Type B pancreatic cell (in vitro differentiated cells): Measurements from ENCODE around the gene CACNA2D1. TPM values are rescaled to one million over a fixed set of nuclear protein-coding genes. Genes with fewer than 3 reads are reported as not detected.

Experiments
- DNase-seq: peaks from one replicate; pipeline ENCODE4 v3.0.0; 2021; ENCODE audit warnings: mixed read lengths; ENCODE audit not compliant: unreplicated experiment; ENCODE audit errors: extremely low spot score
- H3K27ac Mint-ChIP-seq: 2 replicates; pipeline ENCODE4 v1.8.0; 2021; ENCODE audit warnings: mild to moderate bottlenecking, mixed read lengths
- H3K27me3 Mint-ChIP-seq: 2 replicates; pipeline ENCODE4 v1.8.0; 2021; ENCODE audit warnings: mixed read lengths
- H3K36me3 Mint-ChIP-seq: 2 replicates; pipeline ENCODE4 v1.8.0; 2021; ENCODE audit warnings: mixed read lengths
- H3K4me1 Mint-ChIP-seq: one replicate; pipeline ENCODE4 v1.8.0; 2021; ENCODE audit warnings: mixed read lengths; ENCODE audit not compliant: unreplicated experiment
- H3K4me3 Mint-ChIP-seq: 2 replicates; pipeline ENCODE4 v1.8.0; 2021; ENCODE audit warnings: mild to moderate bottlenecking, mixed read lengths
- H3K9me3 Mint-ChIP-seq: 2 replicates; pipeline ENCODE4 v1.8.0; 2021; ENCODE audit warnings: mixed read lengths
- total RNA-seq: library from RNA; stranded (reverse); gene quantifications from 2 replicates; pipeline ENCODE4 v1.2.1, GENCODE V29; 2021; ENCODE audit warnings: low replicate concordance
- TF ChIP-seq, protein P1 (sequence below): fragments of 200-600 bp; sonication (generic); conservative IDR thresholded peaks from 2 replicates; pipeline ENCODE4 v1.5.0; 2021; ENCODE audit warnings: antibody characterized with exemption, mild to moderate bottlenecking

Gene CACNA2D1
- total RNA-seq, 1 donor from 2014 or later: 21.5 TPM

DNA sequence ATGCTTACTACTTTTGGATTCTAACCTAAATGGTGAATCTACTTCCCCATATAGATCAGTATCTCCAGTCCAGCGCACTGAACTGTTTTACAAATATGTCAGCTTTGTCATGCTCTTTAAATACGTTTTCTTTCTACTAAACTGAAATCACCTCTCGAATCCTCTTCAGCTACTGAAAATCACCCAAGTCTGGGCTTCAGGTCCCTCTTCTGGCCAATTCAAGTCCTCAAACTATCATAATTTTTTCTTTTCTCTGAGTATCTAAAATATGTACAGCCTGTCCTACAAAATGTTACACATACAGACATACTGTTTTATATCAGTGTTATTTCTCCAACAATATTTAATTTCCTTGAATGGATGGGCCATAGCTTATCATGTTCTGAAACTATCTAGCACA, 84.2 kb downstream of the CACNA2D1 start:
- TF ChIP-seq, protein P1, sequence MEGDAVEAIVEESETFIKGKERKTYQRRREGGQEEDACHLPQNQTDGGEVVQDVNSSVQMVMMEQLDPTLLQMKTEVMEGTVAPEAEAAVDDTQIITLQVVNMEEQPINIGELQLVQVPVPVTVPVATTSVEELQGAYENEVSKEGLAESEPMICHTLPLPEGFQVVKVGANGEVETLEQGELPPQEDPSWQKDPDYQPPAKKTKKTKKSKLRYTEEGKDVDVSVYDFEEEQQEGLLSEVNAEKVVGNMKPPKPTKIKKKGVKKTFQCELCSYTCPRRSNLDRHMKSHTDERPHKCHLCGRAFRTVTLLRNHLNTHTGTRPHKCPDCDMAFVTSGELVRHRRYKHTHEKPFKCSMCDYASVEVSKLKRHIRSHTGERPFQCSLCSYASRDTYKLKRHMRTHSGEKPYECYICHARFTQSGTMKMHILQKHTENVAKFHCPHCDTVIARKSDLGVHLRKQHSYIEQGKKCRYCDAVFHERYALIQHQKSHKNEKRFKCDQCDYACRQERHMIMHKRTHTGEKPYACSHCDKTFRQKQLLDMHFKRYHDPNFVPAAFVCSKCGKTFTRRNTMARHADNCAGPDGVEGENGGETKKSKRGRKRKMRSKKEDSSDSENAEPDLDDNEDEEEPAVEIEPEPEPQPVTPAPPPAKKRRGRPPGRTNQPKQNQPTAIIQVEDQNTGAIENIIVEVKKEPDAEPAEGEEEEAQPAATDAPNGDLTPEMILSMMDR: no peak
- Mint-ChIP-seq H3K9me3 (no peaks in the 10 kb centered on the region), H3K4me3 (no peak overlapping the region), H3K36me3 (no peaks in the 10 kb centered on the region), H3K4me1 (no peaks in the 10 kb centered on the region), H3K27ac (no peak overlapping the region), H3K27me3 (no peaks in the 10 kb centered on the region)
- no peak for DNase-seq

DNA sequence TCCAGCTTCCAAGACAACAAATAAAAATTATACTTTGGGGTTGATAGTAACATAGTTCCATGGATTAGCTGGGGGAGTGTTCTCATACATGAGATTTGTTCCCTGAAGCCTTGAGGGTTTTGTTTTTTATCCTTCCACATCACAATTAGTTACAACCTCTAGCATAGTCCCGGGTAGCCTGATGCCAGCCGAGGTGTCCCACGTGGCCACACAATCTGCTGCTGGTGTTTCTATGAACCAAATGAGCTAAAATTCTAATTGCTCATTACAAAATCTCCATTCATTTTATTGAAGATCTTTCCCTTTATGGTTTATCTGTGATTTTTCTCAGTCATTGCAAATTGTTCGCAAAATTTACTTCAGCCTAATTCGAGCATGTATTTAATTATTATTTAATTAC, 84.7 kb downstream of the CACNA2D1 start:
- no peaks in the 10 kb centered on the region for H3K4me1 Mint-ChIP-seq
- TF ChIP-seq, protein P1: no peak
- no peaks in the 10 kb centered on the region for H3K36me3 Mint-ChIP-seq
- no peak overlapping the region for H3K27ac Mint-ChIP-seq
- H3K4me3 Mint-ChIP-seq: no peak overlapping the region
- H3K27me3 Mint-ChIP-seq: no peaks in the 10 kb centered on the region
- DNase-seq: no peak
- H3K9me3 Mint-ChIP-seq: no peaks in the 10 kb centered on the region

DNA sequence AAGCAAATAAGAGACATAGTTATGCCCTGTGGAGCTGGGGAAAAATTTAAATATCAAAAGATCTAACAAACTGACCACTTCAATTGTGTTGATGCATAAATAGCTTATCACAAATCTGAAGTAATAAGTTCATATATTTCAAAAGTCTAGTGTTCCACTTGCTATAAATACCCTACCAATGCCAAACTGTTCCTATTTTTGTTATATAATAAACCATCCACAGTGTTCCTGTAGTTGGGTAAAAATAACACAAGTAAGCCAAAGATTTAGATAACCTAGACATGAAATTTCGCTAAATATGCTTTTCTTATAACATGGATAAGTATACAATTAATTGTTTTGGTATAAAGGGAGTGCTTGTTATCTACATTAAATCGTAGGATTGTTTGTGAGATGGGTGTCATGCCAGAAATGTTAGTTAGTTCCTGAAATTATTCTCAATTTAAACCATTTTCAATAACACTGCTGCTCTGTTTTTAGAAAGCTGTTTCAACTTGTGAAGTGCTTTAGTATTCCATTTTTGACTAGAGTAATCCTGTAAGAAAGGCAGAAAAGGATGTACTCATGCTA, 85.5 kb downstream of the CACNA2D1 start:
- no peaks in the 10 kb centered on the region for H3K27me3 Mint-ChIP-seq
- no peaks in the 10 kb centered on the region for H3K36me3 Mint-ChIP-seq
- H3K4me1 Mint-ChIP-seq: no peaks in the 10 kb centered on the region
- H3K9me3 Mint-ChIP-seq: no peaks in the 10 kb centered on the region
- DNase-seq: no peak
- no peak overlapping the region for H3K4me3 Mint-ChIP-seq
- no peak overlapping the region for H3K27ac Mint-ChIP-seq
- TF ChIP-seq, protein P1: no peak

DNA sequence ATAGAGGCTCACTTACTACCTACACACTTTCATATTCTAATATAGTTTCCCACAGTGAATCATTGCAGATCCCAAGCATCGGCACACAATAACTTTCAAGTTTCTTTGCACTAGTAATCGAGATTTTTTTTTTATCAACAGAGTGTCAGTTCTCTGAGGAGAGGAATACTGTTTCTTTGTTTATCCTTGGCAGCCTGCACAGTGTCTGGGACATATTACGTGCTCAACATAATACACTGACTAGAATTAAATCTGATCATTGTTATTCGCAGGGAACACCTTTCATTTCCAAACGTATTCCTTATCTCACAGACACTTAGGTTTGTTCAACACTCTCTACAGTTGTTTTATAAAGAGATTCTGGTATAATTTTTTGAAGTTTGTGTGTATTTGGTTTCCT, 95.3 kb downstream of the CACNA2D1 start:
- TF ChIP-seq, protein P1: no peak
- Mint-ChIP-seq H3K27ac (no peak overlapping the region), H3K27me3 (no peaks in the 10 kb centered on the region), H3K4me3 (no peak overlapping the region), H3K4me1 (no peaks in the 10 kb centered on the region), H3K9me3 (no peaks in the 10 kb centered on the region), H3K36me3 (no peaks in the 10 kb centered on the region)
- DNase-seq: no peak

DNA sequence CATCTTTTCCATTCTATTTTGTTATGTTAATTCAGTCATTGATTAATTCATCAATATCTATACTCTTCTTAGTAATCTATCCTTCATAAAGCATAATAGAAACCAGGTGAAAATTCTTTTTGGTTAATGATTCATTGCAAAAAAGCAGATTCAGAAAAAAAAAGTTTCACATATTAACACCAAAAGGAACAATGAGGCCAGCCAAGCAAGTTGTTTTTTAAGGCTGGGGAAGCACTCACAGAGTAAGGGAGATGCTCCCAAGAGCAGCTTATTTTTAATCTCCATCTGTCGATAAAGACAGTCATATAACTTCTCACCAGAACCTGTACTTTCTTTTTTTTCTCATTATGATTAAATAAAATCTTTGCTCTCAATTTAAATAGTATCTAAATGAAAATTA, 95.8 kb downstream of the CACNA2D1 start:
- no peak for DNase-seq
- H3K4me1 Mint-ChIP-seq: no peaks in the 10 kb centered on the region
- no peak overlapping the region for H3K27ac Mint-ChIP-seq
- H3K27me3 Mint-ChIP-seq: no peaks in the 10 kb centered on the region
- H3K36me3 Mint-ChIP-seq: no peaks in the 10 kb centered on the region
- TF ChIP-seq, protein P1: no peak
- H3K4me3 Mint-ChIP-seq: no peak overlapping the region
- no peaks in the 10 kb centered on the region for H3K9me3 Mint-ChIP-seq

DNA sequence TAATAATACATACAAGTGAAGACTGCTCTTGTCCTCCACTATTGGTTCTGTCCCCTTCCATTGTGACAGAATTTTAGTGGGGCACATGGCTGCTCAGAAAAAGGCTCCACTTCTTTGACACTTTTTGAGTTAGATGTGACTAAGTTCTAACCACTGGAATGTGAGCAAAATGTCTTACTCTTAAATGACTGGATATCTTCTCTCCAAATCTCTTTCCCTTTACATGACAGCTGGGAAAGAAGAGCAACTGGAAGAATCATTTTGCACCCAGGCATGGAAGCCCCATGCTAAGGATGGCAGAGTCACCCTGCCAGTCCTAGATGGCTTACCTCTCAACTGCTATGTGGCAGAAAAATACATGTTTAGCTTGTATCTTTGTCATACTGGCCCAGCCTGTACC, 97.7 kb downstream of the CACNA2D1 start:
- Mint-ChIP-seq H3K9me3 (no peaks in the 10 kb centered on the region), H3K27ac (no peak overlapping the region)
- no peak for DNase-seq

More for the DNA sequence above, 97.7 kb downstream of the CACNA2D1 start:
- no peaks in the 10 kb centered on the region for H3K27me3 Mint-ChIP-seq
- no peaks in the 10 kb centered on the region for H3K4me1 Mint-ChIP-seq
- TF ChIP-seq, protein P1: no peak
- H3K36me3 Mint-ChIP-seq: no peaks in the 10 kb centered on the region
- no peak overlapping the region for H3K4me3 Mint-ChIP-seq
